Right renal pelvis (tissue), 4 donors: ENCODE measurements around the gene COPS2. TPM values are rescaled to one million over a fixed set of nuclear protein-coding genes. Genes with fewer than 3 reads are reported as not detected.

Source experiments
- polyA plus RNA-seq, 4 donors: library from polyadenylated mRNA; unstranded; fragments of 120-200 nt; gene quantifications; one replicate each; pipeline ENCODE4 v1.2.1, GENCODE V29; 2013; ENCODE audit not compliant: insufficient read length in 4 of 4

The COPS2 gene
- polyA plus RNA-seq, 4 donors: 94.1 to 122 (median 111) TPM

Other genes starting within 250 kb of the COPS2 start
- 1 to 10 TPM; 2.0 to 3.5 (median 3.1) TPM for gene SHC4, start 191.7 kb downstream of the COPS2 start, polyA plus RNA-seq
- gene SECISBP2L, start 109.2 kb downstream of the COPS2 start, polyA plus RNA-seq: 10 to 100 TPM; 46.8 to 60.5 (median 54.8) TPM
- gene GALK2, start 14.6 kb upstream of the COPS2 start, polyA plus RNA-seq: 10 to 100 TPM; 27.4 to 32.5 (median 30.9) TPM